Esophagus muscularis mucosa (tissue), 4 donors: ENCODE measurements around the gene PROSER3. TPM values are rescaled to one million over a fixed set of nuclear protein-coding genes. Genes with fewer than 3 reads are reported as not detected.

Experiments
- DNase-seq: peaks from one replicate; pipeline ENCODE4 v3.0.0-alpha.2; 2017; ENCODE audit errors: extremely low spot score
- H3K27ac ChIP-seq, 4 donors: fragments of 200-600 bp; sonication (generic); replicated peaks in 1 of 4; 1 replicate in 3 of 4; 2 replicates in 1 of 4; pipeline ENCODE4 v1.5.1; 2016 to 2019; ENCODE audit warnings: mild to moderate bottlenecking in 1 of 4
- H3K27me3 ChIP-seq, 4 donors: fragments of 200-600 bp; sonication (generic); one replicate each; pipeline versions ENCODE4 v1.5.1 to v1.6.0; 2016 to 2019
- H3K36me3 ChIP-seq, 4 donors: fragments of 200-600 bp; sonication (generic); one replicate each; pipeline ENCODE4 v1.5.1; 2016 to 2019
- H3K4me1 ChIP-seq, 4 donors: fragments of 200-600 bp; sonication (generic); one replicate each; pipeline ENCODE4 v1.5.1; 2016 to 2019
- H3K4me3 ChIP-seq, 4 donors: fragments of 200-600 bp; sonication (generic); 1 replicate in 2 of 4; 2 replicates in 2 of 4; pipeline ENCODE4 v1.5.1; 2016 to 2019; ENCODE audit warnings: mild to moderate bottlenecking in 4 of 4, moderate library complexity in 1 of 4
- H3K9me3 ChIP-seq, 4 donors: fragments of 200-600 bp; sonication (generic); 1 replicate in 3 of 4; 2 replicates in 1 of 4; pipeline ENCODE4 v1.5.1; 2016 to 2019
- CTCF ChIP-seq, 3 experiments: fragments of 200-600 bp in 2 of 3; fragments of 450-650 bp in 1 of 3; sonication (generic) in 2 of 3; IDR thresholded peaks; one replicate each; pipeline ENCODE4 v1.5.1; 2017 to 2019; ENCODE audit warnings: antibody characterized with exemption in 3 of 3, mild to moderate bottlenecking in 2 of 3, moderate library complexity in 1 of 3
- EP300 ChIP-seq: sonication (generic); formaldehyde crosslinking; IDR thresholded peaks from one replicate; pipeline ENCODE4 v1.6.1; 2017; ENCODE audit warnings: antibody characterized with exemption
- POLR2A ChIP-seq: fragments of 450-650 bp; IDR thresholded peaks from one replicate; pipeline ENCODE4 v1.6.1; 2017; ENCODE audit warnings: antibody characterized with exemption, moderate library complexity, mild to moderate bottlenecking, low read depth
- POLR2AphosphoS5 ChIP-seq, 2 donors: sonication (generic); formaldehyde crosslinking; IDR thresholded peaks; one replicate each; pipeline ENCODE4 v1.6.1; 2017; ENCODE audit warnings: antibody characterized with exemption in 2 of 2
- WGBS: methylation state at CpG from one replicate; pipeline ENCODE4 v1.1.5; 2018; 5-methylcytosine and 5-hydroxymethylcytosine counted together
- intact Hi-C: fragments of 100-400 bp; cut with DNase I; formaldehyde crosslinking; loops from one replicate; pipeline ENCODE4 v1.15.1; 2023
- total RNA-seq, 4 donors: library from RNA; depleted of rRNA; stranded (reverse); fragments of >200 nt; gene quantifications; one replicate each; pipeline versions ENCODE4 v1.1.0 to v1.2.1, GENCODE V29; 2016

The PROSER3 gene
- total RNA-seq, 4 donors from 2014 or later, result 5.6 to 8.7 (median 7.1) TPM

GRCh38 chr19:35782589-35782988 lies 24.6 kb downstream of the PROSER3 start:
- intact Hi-C loops, result loop anchor here (10.0 kb wide), 1 partner anchor 72 kb away; the partner anchor contains the start of genes KIRREL2 and NPHS1

GRCh38 chr19:35783469-35784434 lies 25.8 kb downstream of the PROSER3 start:
- no peak overlapping the region for H3K4me3 ChIP-seq
- H3K36me3 ChIP-seq, result peaks cover 6 to 74% (median 41%) of the 10 kb centered on the region in 4 donors
- TF ChIP-seq POLR2AphosphoS5 (IDR thresholded peaks at IDR 0.05) (no peak), EP300 (no peak), CTCF (IDR thresholded peaks at IDR 0.05) (no peak), POLR2A (no peak)
- no peaks in the 10 kb centered on the region for H3K27me3 ChIP-seq
- no peak overlapping the region for H3K27ac ChIP-seq
- no peaks in the 10 kb centered on the region for H3K9me3 ChIP-seq
- WGBS, result 84% methylated on average over 23 of the region's 28 CpGs
- no peak for DNase-seq
- H3K4me1 ChIP-seq, result no peaks in the 10 kb centered on the region
- intact Hi-C loops, result loop anchor here (10.0 kb wide), 1 partner anchor 71 kb away; the partner anchor contains the start of genes KIRREL2 and NPHS1

More at GRCh38 chr19:35782589-35782988, 24.6 kb downstream of the PROSER3 start:
- no peak overlapping the region for H3K27ac ChIP-seq
- H3K4me1 ChIP-seq, result no peaks in the 10 kb centered on the region
- 92% methylated on average over 12 of the region's 12 CpGs for WGBS
- H3K9me3 ChIP-seq, result no peaks in the 10 kb centered on the region
- H3K4me3 ChIP-seq, result no peak overlapping the region
- H3K36me3 ChIP-seq, result peaks cover 6 to 86% (median 50%) of the 10 kb centered on the region in 4 donors
- no peaks in the 10 kb centered on the region for H3K27me3 ChIP-seq
- TF ChIP-seq POLR2A (no peak), CTCF (IDR thresholded peaks at IDR 0.05) (no peak), EP300 (no peak), POLR2AphosphoS5 (IDR thresholded peaks at IDR 0.05) (no peak)
- no peak for DNase-seq

DNA sequence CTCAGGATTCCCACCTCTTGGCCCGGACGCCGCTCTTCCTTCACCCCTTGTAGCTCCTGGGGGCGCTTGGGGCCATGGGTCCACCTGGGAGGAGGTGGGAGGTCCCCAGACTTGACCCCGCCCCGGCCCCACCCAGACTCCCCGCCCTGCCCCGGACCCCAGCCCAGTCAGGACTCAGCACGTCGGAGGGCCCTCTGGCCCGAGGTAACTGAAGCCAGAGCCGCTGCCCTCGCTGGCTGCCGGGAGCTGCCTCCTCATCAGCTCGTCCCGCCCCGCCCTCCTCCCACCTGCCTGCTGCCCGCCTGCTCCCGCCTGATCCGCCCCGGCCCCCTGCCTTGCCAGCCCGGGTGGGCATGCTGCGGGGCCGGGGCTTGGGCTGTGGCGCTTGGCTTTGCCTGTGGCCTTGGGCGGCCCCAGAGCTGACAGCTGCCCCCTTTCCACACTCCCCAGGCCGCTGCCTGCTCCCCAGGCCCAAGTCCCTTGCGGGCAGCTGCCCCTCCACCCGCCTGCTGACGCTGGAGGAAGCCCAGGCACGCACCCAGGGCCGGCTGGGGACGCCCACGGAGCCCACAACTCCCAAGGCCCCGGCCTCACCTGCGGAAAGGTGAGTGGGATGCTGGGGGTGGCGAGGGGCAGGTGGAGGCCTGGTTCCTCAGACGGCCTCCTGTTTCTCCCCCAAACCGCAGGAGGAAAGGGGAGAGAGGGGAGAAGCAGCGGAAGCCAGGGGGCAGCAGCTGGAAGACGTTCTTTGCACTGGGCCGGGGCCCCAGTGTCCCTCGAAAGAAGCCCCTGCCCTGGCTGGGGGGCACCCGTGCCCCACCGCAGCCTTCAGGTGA lies 26.7 kb downstream of the PROSER3 start:
- intact Hi-C loops, result loop anchor here (10.0 kb wide), 1 partner anchor 70 kb away; the partner anchor contains the start of genes KIRREL2 and NPHS1
- Histone ChIP-seq H3K27me3 (no peaks in the 10 kb centered on the region), H3K4me3 (no peak overlapping the region), H3K4me1 (no peaks in the 10 kb centered on the region), H3K27ac (no peak overlapping the region), H3K36me3 (peaks cover 6 to 71% (median 37%) of the 10 kb centered on the region in 4 donors), H3K9me3 (no peaks in the 10 kb centered on the region)
- WGBS, result 79% methylated on average over 34 of the region's 45 CpGs
- no peak for DNase-seq
- TF ChIP-seq CTCF (IDR thresholded peaks at IDR 0.05), result no peak
- no peak for TF ChIP-seq POLR2AphosphoS5 (IDR thresholded peaks at IDR 0.05)
- no peak for TF ChIP-seq POLR2A
- TF ChIP-seq EP300, result no peak

DNA sequence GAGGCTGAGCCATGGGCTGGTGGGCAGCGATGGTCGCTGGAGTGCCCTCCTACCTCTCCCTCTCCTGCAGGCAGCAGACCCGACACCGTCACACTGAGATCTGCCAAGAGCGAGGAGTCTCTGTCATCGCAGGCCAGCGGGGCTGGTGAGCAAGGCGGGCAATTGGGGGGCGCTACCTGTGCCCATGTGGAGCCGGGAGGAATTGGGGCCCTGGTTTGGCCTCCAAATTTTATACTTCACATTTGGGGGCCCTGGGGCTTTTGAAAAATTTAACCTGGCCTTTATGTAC lies 27.3 kb downstream of the PROSER3 start:
- 93% methylated on average over 8 of the region's 10 CpGs for WGBS
- Histone ChIP-seq H3K27ac (no peak overlapping the region), H3K9me3 (no peaks in the 10 kb centered on the region), H3K4me1 (no peaks in the 10 kb centered on the region), H3K36me3 (peaks cover 6 to 65% (median 34%) of the 10 kb centered on the region in 4 donors), H3K4me3 (no peak overlapping the region), H3K27me3 (no peaks in the 10 kb centered on the region)
- TF ChIP-seq POLR2A (no peak), CTCF (IDR thresholded peaks at IDR 0.05) (no peak), POLR2AphosphoS5 (IDR thresholded peaks at IDR 0.05) (no peak), EP300 (no peak)
- intact Hi-C loops, result loop anchor here (10.0 kb wide), 1 partner anchor 70 kb away; the partner anchor contains the start of genes KIRREL2 and NPHS1
- DNase-seq, result no peak
